HG03565 (cell line): ENCODE data around the gene CLN6.
"Not testable (repeated sequence)": the region's sequence is repeated elsewhere in the genome, so short reads cannot be mapped to it uniquely, and the experiment has no call there.

Experiments used
- ATAC-seq: cut with Tn5 transposase; IDR thresholded peaks from one replicate; pipeline ENCODE4 v1.9.1; 2021; ENCODE audit warnings: mild to moderate bottlenecking, moderate library complexity; ENCODE audit not compliant: unreplicated experiment

The CLN6 gene

DNA sequence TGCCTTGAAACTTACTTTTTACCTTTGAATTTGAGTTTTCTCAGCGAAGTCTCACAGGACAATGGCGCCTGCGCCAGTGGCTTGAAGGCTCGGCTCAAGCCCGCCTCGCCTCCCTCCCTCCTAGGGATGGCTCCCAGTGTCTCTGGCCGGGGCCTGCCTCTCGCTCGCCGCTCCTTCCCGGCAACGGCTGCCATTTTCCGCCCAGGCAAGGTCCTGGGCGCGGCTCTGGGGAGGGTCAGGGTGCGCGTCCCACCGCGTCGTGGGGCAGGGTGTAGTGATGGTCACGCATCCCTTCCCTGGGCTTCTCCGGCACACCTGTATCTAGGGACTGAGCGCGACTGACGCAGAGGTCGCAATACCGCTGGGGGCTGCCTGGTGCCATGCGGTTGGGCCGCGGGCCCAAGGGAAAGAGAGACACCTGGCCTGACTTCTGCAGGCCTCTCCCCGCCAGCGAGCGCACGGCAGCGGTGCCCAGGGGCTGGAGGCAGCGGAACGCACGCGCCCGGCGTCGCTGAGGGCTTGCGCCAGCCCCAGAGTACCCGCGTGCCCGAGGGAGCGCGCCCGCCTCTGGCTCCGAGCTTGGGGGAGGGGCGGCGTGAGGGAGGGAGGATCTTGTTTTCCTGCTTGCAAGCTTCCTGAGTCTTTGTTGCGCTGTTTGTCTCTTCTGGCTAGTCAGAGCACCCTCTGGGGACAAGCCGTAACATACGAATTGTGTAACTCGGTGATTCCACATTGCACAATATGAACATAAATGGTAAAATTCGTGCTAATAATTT lies 27.3 kb upstream of the CLN6 start:
- ATAC-seq, result no peak

GRCh38 chr15:68252925-68253534 lies 23.5 kb upstream of the CLN6 start:
- no peak for ATAC-seq

- ATAC-seq, result no peak
Measured at GRCh38 chr15:68249058-68249713, 19.7 kb upstream of the CLN6 start.

DNA sequence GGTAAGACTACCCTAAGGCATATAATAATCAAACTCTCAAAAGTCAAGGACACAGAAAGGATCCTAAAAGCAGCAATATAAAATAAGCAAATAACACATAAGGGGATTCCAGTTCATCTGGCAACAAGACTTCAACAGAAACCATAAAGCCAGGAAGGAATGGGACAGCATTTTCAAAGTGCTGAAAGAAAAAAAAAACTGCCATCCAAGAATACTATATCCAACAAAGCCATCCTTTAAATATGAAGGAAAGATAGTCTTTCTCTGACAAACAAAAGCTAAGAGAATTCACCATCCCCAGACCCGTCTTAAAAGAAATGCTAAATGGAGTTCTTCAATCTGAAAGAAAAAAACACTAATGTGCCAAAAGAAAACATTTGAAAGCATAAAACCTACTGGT lies 14.7 kb upstream of the CLN6 start:
- no peak for ATAC-seq

- ATAC-seq, result no peak
Measured at GRCh38 chr15:68241088-68241935, 11.8 kb upstream of the CLN6 start.

GRCh38 chr15:68239025-68239424 lies 9.5 kb upstream of the CLN6 start:
- ATAC-seq, result no peak

- no peak for ATAC-seq
Measured at GRCh38 chr15:68235022-68235421, 5.5 kb upstream of the CLN6 start.

GRCh38 chr15:68234520-68234919 lies 5.0 kb upstream of the CLN6 start:
- not testable (repeated sequence) for ATAC-seq

GRCh38 chr15:68234060-68234459 lies 4.5 kb upstream of the CLN6 start:
- ATAC-seq, result no peak

DNA sequence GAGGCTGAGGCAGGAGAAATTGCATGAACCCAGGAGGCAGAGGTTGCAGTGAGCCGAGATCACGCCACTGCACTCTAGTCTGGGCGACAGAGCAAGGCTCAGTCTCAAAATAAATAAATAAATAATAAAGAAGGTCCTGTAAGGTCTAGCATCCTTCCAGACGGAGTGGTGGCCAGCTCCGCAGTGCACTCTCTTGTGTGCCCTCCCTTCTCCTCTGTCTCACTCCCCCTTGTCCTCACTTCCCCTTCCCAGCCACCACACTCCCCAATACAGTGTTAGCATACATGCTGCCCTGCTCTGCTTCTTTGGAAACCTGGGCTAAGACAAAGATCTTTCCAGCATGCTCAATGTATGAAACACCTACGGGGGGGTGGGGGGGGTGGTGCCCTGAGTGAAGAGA lies 3.4 kb upstream of the CLN6 start:
- no peak for ATAC-seq

DNA sequence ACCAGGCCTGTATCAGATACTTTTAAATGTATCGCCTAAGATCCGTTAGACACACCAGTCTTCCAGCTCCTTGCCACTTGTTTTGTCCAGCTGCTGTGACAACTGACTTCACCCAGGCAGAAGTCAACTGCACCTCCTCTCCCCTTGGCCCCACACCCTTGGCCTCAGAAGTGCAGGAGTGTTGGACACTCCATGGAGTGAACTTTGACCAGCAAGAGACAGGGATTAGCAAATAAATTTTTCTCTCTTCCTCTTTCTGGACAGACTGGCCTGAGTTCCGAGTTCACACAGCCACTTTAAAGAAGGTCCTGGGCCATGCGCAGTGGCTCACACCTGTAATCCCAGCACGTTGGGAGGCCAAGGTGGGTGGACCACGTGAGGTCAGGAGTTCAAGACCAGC lies 2.9 kb upstream of the CLN6 start:
- no peak for ATAC-seq

DNA sequence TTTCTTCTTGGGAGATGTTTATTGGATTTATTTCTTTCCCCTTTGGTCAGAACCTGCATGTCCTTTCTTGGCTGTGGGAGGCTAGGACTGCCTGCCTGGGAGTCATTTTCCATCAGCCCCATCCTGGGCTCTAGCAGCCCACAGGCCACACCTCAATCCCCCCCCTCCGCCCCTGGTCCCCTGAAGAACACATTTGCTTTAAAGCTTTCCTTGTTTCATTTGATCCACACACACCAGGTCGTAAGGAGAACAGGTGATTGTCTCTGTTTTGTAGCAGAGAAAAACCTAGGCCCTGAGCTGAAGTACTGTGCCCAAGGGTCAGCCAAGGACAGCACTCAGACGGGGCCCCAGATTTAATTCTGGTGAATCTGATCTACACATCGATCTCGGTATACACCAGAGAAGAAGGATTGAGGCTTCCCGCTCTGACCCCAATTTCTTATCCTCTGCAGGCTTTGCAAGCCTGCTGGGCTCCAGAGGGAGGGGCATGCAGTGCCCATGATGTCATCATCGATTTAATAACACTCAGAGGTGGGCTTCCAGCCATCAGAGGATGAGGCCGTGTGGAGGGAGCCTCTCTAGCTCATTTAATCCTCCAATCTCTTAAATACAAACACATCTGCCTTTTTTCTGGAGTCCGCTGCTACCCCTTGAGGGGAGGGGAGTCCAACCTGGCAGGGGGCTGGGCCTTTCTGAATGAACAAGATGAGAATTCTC lies 1.7 kb upstream of the CLN6 start:
- ATAC-seq, result no peak

DNA sequence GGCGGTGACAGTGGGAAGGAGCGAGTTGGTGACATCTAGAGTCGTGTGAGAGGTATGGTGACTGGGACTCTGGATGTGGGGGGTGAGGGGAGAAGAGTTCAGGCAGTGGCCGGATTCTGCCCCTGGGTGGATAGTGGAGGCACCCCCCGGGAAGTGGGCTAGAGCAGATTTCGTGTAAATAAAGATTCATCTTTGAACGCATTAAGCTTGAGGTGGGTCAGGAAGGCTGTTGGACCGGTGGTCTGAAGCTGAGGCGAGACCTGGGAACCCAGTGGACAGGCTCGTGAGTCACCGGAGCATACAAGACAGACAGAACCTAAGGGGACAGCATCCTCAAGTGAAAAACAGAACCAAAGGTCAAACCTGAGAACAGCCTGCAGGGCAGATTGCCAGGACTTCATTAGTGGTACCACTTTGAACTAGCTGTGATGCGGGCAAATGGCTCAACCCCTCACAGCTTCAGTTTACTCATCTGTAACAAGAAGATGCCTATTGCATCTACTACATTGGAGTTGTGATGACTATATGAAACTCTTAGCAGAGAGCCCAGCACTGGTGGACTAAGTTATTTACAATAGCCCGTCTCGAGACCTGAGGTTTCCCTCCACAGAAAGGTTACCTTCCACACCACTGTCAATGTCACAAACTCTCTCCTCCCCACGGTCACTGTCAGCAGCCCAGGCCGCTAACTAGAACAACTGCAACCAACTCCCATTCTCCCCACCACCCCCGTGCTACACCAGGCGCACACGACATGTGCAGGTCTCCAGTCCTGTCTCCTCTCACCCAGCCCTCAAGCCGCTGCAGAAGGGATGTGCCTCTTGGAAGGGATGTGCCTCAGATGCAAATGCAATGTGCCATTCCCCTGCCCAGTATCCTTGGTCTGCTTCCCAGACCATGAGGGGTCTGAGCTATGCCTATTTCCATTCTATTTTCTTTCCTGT lies 901 bp upstream of the CLN6 start:
- no peak for ATAC-seq

DNA sequence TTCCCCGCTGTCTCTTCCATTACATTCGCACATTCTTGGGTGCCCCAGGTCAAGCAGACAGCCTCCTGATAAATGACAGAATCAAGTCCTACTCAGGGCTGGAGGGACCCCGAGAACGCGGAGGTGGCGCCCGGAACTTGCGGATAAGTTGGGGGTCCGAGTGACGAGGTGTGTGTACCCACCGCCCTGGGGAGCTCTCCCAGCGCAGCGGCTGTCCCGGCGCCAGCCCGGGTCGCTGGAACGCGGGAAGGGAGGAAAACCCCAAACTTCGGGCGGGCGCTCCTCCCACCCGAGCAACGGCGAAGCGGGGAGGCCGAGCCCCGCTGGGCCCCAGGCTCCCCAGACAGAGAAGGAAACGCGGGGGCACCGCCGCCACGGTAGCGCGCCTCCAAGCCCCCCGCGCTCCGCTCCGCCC lies 550 bp downstream of the CLN6 start:
- ATAC-seq, result no peak

- ATAC-seq, result no peak
Measured at GRCh38 chr15:68228143-68228970, 1.2 kb downstream of the CLN6 start.

DNA sequence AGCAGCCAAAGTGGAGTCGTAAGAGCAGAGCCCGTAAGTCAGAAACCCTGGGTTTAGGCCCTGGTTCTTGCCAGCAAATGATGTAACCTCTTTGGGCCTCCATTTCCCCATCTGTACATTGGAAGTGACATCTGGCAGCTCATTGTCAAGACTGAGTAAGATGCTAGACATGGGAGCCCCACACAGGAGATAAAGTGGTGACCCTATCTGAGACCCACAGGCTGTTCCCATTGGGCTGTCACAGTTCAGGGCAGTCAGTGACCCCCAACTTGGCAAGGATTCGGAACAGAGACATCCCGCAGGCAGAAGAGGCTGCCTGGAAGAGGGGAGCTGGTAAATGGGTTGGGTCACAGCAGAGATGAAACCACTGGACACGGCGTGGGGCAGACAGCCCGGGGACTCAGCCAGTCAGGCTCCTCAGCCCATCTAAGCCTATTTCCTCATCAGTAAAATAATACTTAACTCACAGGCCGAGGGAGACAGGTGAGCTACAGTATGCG lies 1.8 kb downstream of the CLN6 start:
- no peak for ATAC-seq

GRCh38 chr15:68225442-68225841 lies 4.1 kb downstream of the CLN6 start:
- ATAC-seq, result not testable (repeated sequence)

GRCh38 chr15:68224546-68225250 lies 4.8 kb downstream of the CLN6 start:
- no peak for ATAC-seq
